DOHH2 (cell line): ENCODE data around the gene BRICD5.

Experiments used
- H3F3A ChIP-seq: fragments of 200-600 bp; sonication (generic), shearing (Covaris generic); 2 replicates; pipeline ENCODE4 v1.6.0; 2016; ENCODE audit warnings: antibody characterized with exemption, mild to moderate bottlenecking; ENCODE audit not compliant: control insufficient read depth, insufficient read depth
- H3K27ac ChIP-seq: fragments of 200-600 bp; sonication (generic); 2 replicates; pipeline ENCODE4 v1.5.1; 2014; ENCODE audit warnings: low read depth, mild to moderate bottlenecking, low read length, moderate library complexity
- H3K27me3 ChIP-seq: fragments of 200-600 bp; sonication (generic); 2 replicates; pipeline ENCODE4 v1.6.1; 2014; ENCODE audit warnings: mild to moderate bottlenecking, low read length, mixed read lengths; ENCODE audit not compliant: control insufficient read depth
- H3K36me3 ChIP-seq: fragments of 200-600 bp; sonication (generic); 2 replicates; pipeline ENCODE4 v1.6.1; 2014; ENCODE audit warnings: mild to moderate bottlenecking, low read length, moderate library complexity, mixed read lengths; ENCODE audit not compliant: control insufficient read depth
- H3K4me1 ChIP-seq: fragments of 200-600 bp; sonication (generic); 2 replicates; pipeline ENCODE4 v1.6.1; 2014; ENCODE audit warnings: mild to moderate bottlenecking, low read length, mixed read lengths; ENCODE audit not compliant: control insufficient read depth
- H3K4me2 ChIP-seq: fragments of 200-600 bp; sonication (generic); 2 replicates; pipeline ENCODE4 v1.6.0; 2014; ENCODE audit warnings: mild to moderate bottlenecking, low read length, moderate library complexity
- H3K4me3 ChIP-seq: fragments of 200-600 bp; sonication (generic); 2 replicates; pipeline ENCODE4 v1.5.1; 2014; ENCODE audit warnings: mild to moderate bottlenecking, low read length, mixed read lengths
- H3K79me2 ChIP-seq: fragments of 200-600 bp; sonication (generic); 2 replicates; pipeline ENCODE4 v1.6.1; 2014; ENCODE audit warnings: mild to moderate bottlenecking, low read length, mixed read lengths; ENCODE audit not compliant: control insufficient read depth
- H3K9me2 ChIP-seq: fragments of 200-600 bp; sonication (generic); replicated peaks from 2 replicates; pipeline ENCODE4 v1.6.1; 2014; ENCODE audit warnings: mild to moderate bottlenecking, low read length, mixed read lengths; ENCODE audit not compliant: control insufficient read depth
- H3K9me3 ChIP-seq: fragments of 200-600 bp; sonication (generic); 2 replicates; pipeline ENCODE4 v1.6.1; 2014; ENCODE audit warnings: antibody characterized with exemption, low read length, mixed read lengths; ENCODE audit not compliant: control insufficient read depth, insufficient read depth
- H4K20me1 ChIP-seq: fragments of 200-600 bp; sonication (generic); 2 replicates; pipeline ENCODE4 v1.6.0; 2014; ENCODE audit warnings: low read depth, mild to moderate bottlenecking, antibody characterized with exemption, low read length, moderate library complexity; ENCODE audit not compliant: control insufficient read depth, insufficient read depth
- CTCF ChIP-seq: fragments of 200-600 bp; sonication (generic); IDR thresholded peaks from one replicate; pipeline ENCODE4 v1.5.1; 2014; ENCODE audit warnings: antibody characterized with exemption, mild to moderate bottlenecking, low read depth, low read length; ENCODE audit not compliant: poor library complexity, severe bottlenecking
- EZH2phosphoT487 ChIP-seq: fragments of 200-600 bp; sonication (generic); IDR thresholded peaks from 2 replicates; pipeline ENCODE4 v1.6.1; 2017; ENCODE audit warnings: borderline replicate concordance, mild to moderate bottlenecking, antibody characterized with exemption, low read length, moderate library complexity, mixed read lengths

Gene BRICD5

GRCh38 chr16:2256531-2257140 is 46.0 kb upstream of the BRICD5 start:
- Histone ChIP-seq H3K9me2 (no peaks in the 10 kb centered on the region), H3K27ac (no peak overlapping the region), H3K4me2 (no peak overlapping the region), H3K4me3 (no peak overlapping the region), H4K20me1 (peaks cover 9% of the 10 kb centered on the region; the same call in 1 of the 2 replicates), H3K79me2 (peaks cover 48% of the 10 kb centered on the region), H3K9me3 (no peaks in the 10 kb centered on the region), H3F3A (peaks cover 51% of the 10 kb centered on the region), H3K36me3 (peaks cover 92% of the 10 kb centered on the region), H3K4me1 (peaks cover 18% of the 10 kb centered on the region), H3K27me3 (no peaks in the 10 kb centered on the region)
- TF ChIP-seq CTCF, result no peak
- no peak for TF ChIP-seq EZH2phosphoT487

GRCh38 chr16:2253293-2253692 is 42.6 kb upstream of the BRICD5 start:
- Histone ChIP-seq H3K4me1 (peaks cover 27% of the 10 kb centered on the region), H3K27me3 (no peaks in the 10 kb centered on the region), H3K79me2 (peaks cover 44% of the 10 kb centered on the region), H3F3A (peaks cover 43% of the 10 kb centered on the region), H3K27ac (peak overlapping the region; percentile 68), H3K4me2 (no peak overlapping the region), H3K9me2 (no peaks in the 10 kb centered on the region), H3K36me3 (peaks cover 71% of the 10 kb centered on the region), H3K4me3 (no peak overlapping the region), H4K20me1 (0 out of 2 replicates have a peak, but pooled peaks cover 9% of the 10 kb centered on the region), H3K9me3 (no peaks in the 10 kb centered on the region)
- TF ChIP-seq EZH2phosphoT487 (no peak), CTCF (no peak)

- peaks cover 39% of the 10 kb centered on the region for H3F3A ChIP-seq
- H3K4me1 ChIP-seq, result peaks cover 27% of the 10 kb centered on the region
- no peak for TF ChIP-seq EZH2phosphoT487
- no peak for TF ChIP-seq CTCF
- peak overlapping the region; percentile 68 for H3K27ac ChIP-seq
- H3K4me2 ChIP-seq, result no peak overlapping the region
- H4K20me1 ChIP-seq, result 0 out of 2 replicates have a peak, but pooled peaks cover 8% of the 10 kb centered on the region
- peaks cover 66% of the 10 kb centered on the region for H3K36me3 ChIP-seq
- no peaks in the 10 kb centered on the region for H3K9me2 ChIP-seq
- peaks cover 42% of the 10 kb centered on the region for H3K79me2 ChIP-seq
- no peaks in the 10 kb centered on the region for H3K27me3 ChIP-seq
- no peak overlapping the region for H3K4me3 ChIP-seq
- H3K9me3 ChIP-seq, result no peaks in the 10 kb centered on the region
These were observed 42.1 kb upstream of the BRICD5 start for GRCh38 chr16:2252806-2253148.
